ENCODE data around the gene WDR90.
A peak's percentile ranks its signal among the peaks of the same experiment; 100 is the strongest.
"Not testable (repeated sequence)": the region's sequence is repeated elsewhere in the genome, so short reads cannot be mapped to it uniquely, and the experiment has no call there.

Gene WDR90

DNA sequence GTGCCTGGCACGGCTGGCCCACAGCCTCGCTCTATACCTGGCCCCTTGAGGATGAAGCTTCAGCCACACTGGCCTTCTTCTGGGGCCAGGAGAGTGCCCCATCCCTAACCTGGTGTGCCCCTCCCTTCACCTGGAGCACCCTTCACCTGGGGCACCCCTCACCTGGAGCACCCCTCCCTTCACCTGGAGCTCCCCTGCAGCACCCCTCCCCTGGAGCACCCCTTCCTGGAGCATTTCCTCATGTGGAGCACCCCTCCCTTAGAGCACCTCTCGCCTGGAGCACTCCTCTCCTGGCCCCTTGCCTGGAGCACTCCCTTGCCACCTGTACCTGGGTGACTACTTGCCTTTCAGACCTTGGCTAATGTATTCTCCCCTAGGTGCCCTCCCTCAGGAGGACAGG is 58.9 kb downstream of the WDR90 start:
- no peak for DNase-seq (ENCODE audit: low read depth)

DNA sequence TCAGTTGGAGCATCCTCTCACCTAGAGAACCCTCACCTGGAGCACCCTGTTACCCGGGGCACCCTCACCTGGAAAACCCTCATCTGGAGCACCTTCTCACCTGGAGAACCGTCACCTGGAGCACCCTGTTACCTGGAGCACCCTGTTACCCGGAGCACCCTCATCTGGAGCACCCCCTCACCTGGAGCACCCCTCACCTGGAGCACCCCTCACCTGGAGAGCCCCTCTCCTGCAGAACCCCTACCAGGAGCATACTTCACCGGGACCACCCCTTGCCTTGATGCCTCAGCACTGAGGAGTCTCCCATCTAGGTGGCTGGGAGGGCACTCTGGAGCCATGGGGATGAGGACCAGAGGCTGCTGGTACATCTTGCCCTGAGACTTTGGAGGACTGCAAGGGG is 59.8 kb downstream of the WDR90 start:
- DNase-seq (ENCODE audit: low read depth): no peak

GRCh38 chr16:709566-710499 is 60.7 kb downstream of the WDR90 start:
- no peak for DNase-seq (ENCODE audit: low read depth)

DNA sequence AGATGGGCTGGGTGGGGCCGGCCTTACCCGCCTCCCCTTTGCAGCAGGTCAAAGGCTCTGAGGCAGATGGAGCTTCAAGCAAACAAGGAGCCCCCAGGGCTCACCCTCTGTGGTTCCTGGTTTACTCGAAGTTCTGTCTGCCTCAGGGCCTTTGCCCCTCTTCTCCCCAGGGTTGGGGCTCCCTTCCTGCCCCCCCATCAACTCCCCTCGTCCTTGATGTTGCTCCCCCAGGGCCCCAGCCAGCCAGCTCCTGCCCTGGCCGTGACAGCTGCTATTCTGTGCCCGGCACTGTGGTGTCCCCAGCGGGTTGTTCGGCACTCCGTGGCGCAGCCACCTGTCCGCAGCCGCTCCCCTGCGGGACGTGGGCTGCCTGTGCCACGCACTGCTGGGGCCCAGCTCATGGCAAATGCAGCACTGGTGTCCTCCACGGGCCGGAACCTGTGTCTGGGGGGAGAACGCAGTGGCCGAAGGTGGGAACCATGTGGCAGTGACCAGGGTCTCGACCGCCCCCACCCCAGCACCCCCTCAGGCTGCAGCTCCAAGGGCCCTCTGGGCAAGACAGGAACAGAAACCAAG is 61.4 kb downstream of the WDR90 start:
- DNase-seq (ENCODE audit: low read depth): no peak

- no peak for DNase-seq (ENCODE audit: low read depth)
Measured at GRCh38 chr16:711084-711483, 61.9 kb downstream of the WDR90 start.

- peak; percentile 64 for DNase-seq (ENCODE audit: low read depth)
Measured at GRCh38 chr16:711548-712320, 62.6 kb downstream of the WDR90 start.

- not testable (repeated sequence) for DNase-seq (ENCODE audit: low read depth)
Measured at GRCh38 chr16:712740-713250, 63.6 kb downstream of the WDR90 start.

- no peak for DNase-seq (ENCODE audit: low read depth)
Measured at GRCh38 chr16:714079-714478, 64.9 kb downstream of the WDR90 start.

GRCh38 chr16:714558-715476 is 65.7 kb downstream of the WDR90 start, which contains the start of gene METRN:
Gene METRN, plus strand, starts transcription at chr16:715118. Its CDS starts 172 bp downstream, at chr16:715290.
- DNase-seq (ENCODE audit: low read depth): peak; percentile 80

DNA sequence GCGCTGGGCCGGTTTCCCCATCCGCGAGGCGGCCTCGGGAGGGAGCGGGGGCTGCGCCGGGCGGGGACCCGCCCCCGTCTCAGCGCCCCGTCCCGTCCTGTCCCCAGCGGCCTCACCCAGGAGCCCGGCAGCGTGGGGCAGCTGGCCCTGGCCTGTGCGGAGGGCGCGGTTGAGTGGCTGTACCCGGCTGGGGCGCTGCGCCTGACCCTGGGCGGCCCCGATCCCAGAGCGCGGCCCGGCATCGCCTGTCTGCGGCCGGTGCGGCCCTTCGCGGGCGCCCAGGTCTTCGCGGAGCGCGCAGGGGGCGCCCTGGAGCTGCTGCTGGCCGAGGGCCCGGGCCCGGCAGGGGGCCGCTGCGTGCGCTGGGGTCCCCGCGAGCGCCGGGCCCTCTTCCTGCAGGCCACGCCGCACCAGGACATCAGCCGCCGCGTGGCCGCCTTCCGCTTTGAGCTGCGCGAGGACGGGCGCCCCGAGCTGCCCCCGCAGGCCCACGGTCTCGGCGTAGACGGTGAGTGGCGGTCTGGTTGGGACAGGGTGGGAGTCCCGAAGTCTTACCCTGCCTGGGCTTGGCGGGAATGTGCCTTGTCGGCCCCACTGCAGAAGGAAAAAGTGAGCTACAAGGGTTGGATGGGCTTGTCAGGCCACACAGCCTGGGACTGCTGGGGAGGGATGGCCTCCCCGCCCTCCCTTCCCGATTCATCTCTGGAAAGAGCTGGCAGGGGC is 66.5 kb downstream of the WDR90 start:
- no peak for DNase-seq (ENCODE audit: low read depth)

- no peak for DNase-seq (ENCODE audit: low read depth)
Measured at GRCh38 chr16:716200-716568, 67.0 kb downstream of the WDR90 start.

GRCh38 chr16:716768-717325 is 67.7 kb downstream of the WDR90 start:
- no peak for DNase-seq (ENCODE audit: low read depth)

All from stimulated activated CD8-positive, alpha-beta memory T cell treated with anti-CD3 and anti-CD28 coated beads, Interleukin-12 subunit alpha, Interleukin-12 subunit beta, amount 100 ng/mL, for 1 hour (primary cell).